ENCODE data around the gene ST3GAL3. TPM values are rescaled to one million over a fixed set of nuclear protein-coding genes. Genes with fewer than 3 reads are reported as not detected.

ST3GAL3 gene
- total and polyA plus RNA-seq, 12 donors = 14.5 to 39.3 (median 31.7) TPM

DNA sequence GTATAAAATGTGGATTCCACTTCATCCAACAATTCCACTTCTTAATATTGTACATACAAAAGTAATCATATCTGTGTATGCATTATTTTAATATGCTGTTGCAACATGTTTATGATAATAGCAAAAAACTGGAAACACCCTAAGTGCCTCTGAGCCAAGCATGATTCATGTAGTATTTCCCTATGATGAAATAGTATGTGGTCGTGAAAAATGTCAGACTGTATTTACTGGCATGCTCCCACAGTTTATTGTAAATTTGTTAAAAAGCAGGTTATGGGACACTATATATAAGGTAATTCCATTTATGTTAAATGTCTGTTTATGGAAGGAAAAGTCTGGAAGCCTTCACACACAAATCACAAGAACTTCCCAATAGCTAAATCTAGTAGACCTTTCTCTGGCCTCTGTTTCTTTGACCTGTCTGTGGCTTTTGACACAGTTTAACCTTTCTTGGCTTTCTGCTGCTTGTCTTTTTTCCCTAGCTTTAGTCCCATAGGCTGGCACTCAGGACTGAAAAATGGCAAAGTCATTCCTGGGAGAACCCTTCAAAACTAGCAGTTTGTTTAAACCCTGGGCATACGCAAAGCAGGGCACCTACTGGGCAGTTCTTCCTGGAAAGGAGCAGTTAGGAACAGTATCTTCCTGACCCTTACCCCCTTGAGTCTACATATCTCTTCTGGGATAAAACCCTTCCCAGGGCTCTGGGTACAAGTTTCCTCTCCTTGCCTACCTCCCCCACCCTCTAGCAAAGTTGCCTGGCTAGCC lies 160.8 kb downstream of the ST3GAL3 start:
- Histone ChIP-seq H3K4me1 (peaks cover 0 to 57% (median 37%) of the 10 kb centered on the region in 9 donors), H3K4me3 (no peak overlapping the region), H3K27me3 (no peaks in the 10 kb centered on the region), H3K27ac (peak overlapping the region in 9 of 10 donors; percentile 46 to 78 (median 69)), H3K9me3 (no peaks in the 10 kb centered on the region), H3K36me3 (no peaks in the 10 kb centered on the region)
- TF ChIP-seq, protein P1, sequence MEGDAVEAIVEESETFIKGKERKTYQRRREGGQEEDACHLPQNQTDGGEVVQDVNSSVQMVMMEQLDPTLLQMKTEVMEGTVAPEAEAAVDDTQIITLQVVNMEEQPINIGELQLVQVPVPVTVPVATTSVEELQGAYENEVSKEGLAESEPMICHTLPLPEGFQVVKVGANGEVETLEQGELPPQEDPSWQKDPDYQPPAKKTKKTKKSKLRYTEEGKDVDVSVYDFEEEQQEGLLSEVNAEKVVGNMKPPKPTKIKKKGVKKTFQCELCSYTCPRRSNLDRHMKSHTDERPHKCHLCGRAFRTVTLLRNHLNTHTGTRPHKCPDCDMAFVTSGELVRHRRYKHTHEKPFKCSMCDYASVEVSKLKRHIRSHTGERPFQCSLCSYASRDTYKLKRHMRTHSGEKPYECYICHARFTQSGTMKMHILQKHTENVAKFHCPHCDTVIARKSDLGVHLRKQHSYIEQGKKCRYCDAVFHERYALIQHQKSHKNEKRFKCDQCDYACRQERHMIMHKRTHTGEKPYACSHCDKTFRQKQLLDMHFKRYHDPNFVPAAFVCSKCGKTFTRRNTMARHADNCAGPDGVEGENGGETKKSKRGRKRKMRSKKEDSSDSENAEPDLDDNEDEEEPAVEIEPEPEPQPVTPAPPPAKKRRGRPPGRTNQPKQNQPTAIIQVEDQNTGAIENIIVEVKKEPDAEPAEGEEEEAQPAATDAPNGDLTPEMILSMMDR (IDR thresholded peaks at IDR 0.05) = no peak
- DNase-seq (no peak), ATAC-seq (peak in 5 of 8 donors; percentile 5 to 39 (median 20))
- intact Hi-C loops (cut with DNase I) = no loop called here
- WGBS, 2 donors = 24 to 38% methylated on average over 2 of the region's 2 CpGs

DNA sequence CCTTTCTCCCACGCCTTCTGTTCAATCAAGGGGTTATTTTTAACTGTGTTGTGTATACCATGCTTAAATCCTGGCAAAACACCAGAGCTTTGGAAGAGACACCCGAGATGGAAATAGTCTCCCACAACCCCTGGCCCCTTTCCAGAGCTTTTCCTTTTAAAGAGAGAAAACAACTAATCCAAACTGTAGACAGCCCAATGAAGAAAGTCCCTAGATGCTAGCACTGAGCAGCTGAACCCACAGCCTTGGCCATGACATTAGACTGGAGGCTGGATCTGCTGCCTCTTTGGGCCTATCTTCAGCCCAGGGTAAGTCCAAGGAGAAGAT lies 161.4 kb downstream of the ST3GAL3 start:
- Histone ChIP-seq H3K9me3 (no peaks in the 10 kb centered on the region), H3K27ac (peak overlapping the region in 8 of 10 donors; percentile 55 to 78 (median 69)), H3K27me3 (no peaks in the 10 kb centered on the region), H3K4me1 (peaks cover 0 to 55% (median 37%) of the 10 kb centered on the region in 9 donors), H3K4me3 (no peak overlapping the region), H3K36me3 (no peaks in the 10 kb centered on the region)
- peak; percentile 75 to 93 (median 83) for ATAC-seq
- intact Hi-C loops (cut with DNase I) = no loop called here
- peak in 1 of 2 donors; percentile 85 for DNase-seq
- TF ChIP-seq, protein P1 (IDR thresholded peaks at IDR 0.05) = no peak
- WGBS, 2 donors = 3 to 15% methylated on average over 2 of the region's 2 CpGs

GRCh38 chr1:43870306-43870705 lies 163.0 kb downstream of the ST3GAL3 start:
- intact Hi-C loops (cut with DNase I) = loop anchor here in 1 of 10 donors (10.0 kb wide), 1 partner anchor 86 kb away; no protein-coding TSS in a partner anchor
- H3K4me1 ChIP-seq = peaks cover 0 to 47% (median 29%) of the 10 kb centered on the region in 9 donors
- H3K27ac ChIP-seq = peak overlapping the region in 1 of 10 donors; percentile 26
- H3K4me3 ChIP-seq = no peak overlapping the region
- TF ChIP-seq, protein P1 (IDR thresholded peaks at IDR 0.05) = no peak
- DNase-seq = no peak
- 88 to 95% methylated on average over 3 of the region's 3 CpGs for WGBS, 2 donors
- H3K27me3 ChIP-seq = no peaks in the 10 kb centered on the region
- no peaks in the 10 kb centered on the region for H3K9me3 ChIP-seq
- H3K36me3 ChIP-seq = no peaks in the 10 kb centered on the region
- ATAC-seq = peak in 1 of 8 donors; percentile 12

- no peaks in the 10 kb centered on the region for H3K36me3 ChIP-seq
- TF ChIP-seq, protein P1 (IDR thresholded peaks at IDR 0.05) = no peak
- H3K4me3 ChIP-seq = no peak overlapping the region
- intact Hi-C loops (cut with DNase I) = loop anchor here in 1 of 10 donors (10.0 kb wide), 1 partner anchor 87 kb away; no protein-coding TSS in a partner anchor
- WGBS, 2 donors = 77 to 90% methylated on average over 3 of the region's 3 CpGs
- H3K9me3 ChIP-seq = no peaks in the 10 kb centered on the region
- no peak for ATAC-seq
- no peak for DNase-seq
- peaks cover 0 to 40% (median 26%) of the 10 kb centered on the region in 9 donors for H3K4me1 ChIP-seq
- no peak overlapping the region for H3K27ac ChIP-seq
- no peaks in the 10 kb centered on the region for H3K27me3 ChIP-seq
Measured at GRCh38 chr1:43871181-43871910, 164.0 kb downstream of the ST3GAL3 start.
